NT2/D1 (cell line): ENCODE data around the gene KRTAP10-7.

Source experiments
- SUZ12 ChIP-seq: IDR thresholded peaks from 2 replicates; pipeline ENCODE4 v1.6.1; 2011; ENCODE audit not compliant: insufficient read length, insufficient read depth; ENCODE audit errors: extremely low read depth
- YY1 ChIP-seq: IDR thresholded peaks from 2 replicates; pipeline ENCODE4 v1.6.1; 2011; ENCODE audit not compliant: insufficient read length, insufficient read depth
- ZNF274 ChIP-seq: IDR thresholded peaks from 2 replicates; pipeline ENCODE4 v1.6.1; 2011; ENCODE audit warnings: mild to moderate bottlenecking, low read depth, low read length

DNA sequence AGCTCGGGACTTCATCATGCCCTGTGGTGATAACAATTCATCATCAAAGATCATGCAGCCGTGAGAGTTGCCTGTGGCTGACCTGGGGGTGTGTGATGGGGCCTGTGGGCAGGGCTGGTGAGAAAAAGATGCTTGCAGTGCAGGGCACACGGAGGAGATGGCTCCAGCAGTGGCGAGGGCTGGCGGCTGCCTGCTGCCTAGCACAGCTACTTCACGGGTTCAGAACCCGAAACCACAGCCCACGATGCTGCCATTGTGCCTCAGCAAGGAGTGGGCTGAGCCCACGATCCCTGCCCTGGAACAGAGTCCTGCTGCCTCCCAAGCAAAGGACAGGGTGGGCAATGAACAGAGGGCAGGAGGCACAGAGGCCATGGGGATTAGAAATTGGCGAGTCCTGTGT is 25.9 kb downstream of the KRTAP10-7 start:
- no peak for TF ChIP-seq YY1
- TF ChIP-seq ZNF274 = no peak
- no peak for TF ChIP-seq SUZ12
